ENCODE data around the gene JPH3.

DNA sequence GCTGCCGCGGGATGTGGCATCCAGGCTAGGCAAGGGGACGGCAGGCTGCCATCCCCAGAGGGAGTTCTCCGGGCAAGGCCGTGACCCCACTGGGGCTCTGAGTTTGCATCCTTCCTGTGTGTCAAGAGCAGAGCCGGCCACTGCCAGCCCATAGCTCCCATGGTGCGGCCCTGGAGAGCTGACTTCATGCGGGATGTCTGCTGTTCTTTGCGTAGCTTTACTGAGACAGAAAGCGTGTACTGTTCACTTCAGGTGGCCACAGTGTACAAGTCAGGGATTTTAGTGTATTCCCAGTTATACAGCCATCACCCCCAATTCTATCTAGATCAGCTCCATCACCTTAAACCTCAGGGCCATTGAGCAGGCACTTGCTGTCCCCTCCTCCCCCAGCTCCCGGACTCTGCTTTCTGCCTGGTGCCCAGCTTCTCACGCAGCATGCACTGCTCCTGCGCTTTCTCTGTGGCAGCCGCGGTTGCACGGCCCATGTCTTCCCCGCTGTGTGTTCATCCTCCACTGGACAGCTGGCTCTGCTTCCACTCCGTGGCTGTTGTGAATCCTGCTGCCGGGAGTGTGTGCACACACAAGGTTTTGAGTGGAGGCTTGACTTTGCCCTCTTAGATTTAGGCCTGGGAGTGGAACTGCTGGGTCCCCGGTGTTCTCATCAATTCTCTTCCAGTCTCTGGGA lies 92.3 kb downstream of the JPH3 start:
- TF ChIP-seq, protein P1, sequence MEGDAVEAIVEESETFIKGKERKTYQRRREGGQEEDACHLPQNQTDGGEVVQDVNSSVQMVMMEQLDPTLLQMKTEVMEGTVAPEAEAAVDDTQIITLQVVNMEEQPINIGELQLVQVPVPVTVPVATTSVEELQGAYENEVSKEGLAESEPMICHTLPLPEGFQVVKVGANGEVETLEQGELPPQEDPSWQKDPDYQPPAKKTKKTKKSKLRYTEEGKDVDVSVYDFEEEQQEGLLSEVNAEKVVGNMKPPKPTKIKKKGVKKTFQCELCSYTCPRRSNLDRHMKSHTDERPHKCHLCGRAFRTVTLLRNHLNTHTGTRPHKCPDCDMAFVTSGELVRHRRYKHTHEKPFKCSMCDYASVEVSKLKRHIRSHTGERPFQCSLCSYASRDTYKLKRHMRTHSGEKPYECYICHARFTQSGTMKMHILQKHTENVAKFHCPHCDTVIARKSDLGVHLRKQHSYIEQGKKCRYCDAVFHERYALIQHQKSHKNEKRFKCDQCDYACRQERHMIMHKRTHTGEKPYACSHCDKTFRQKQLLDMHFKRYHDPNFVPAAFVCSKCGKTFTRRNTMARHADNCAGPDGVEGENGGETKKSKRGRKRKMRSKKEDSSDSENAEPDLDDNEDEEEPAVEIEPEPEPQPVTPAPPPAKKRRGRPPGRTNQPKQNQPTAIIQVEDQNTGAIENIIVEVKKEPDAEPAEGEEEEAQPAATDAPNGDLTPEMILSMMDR (conservative IDR thresholded peaks at IDR 0.05): no peak
- TF ChIP-seq EZH2 (IDR thresholded peaks at IDR 0.05; ENCODE audit: low read depth): no peak
